PC-3 (cell line): ENCODE measurements around the gene ATP2B2. TPM values are rescaled to one million over a fixed set of nuclear protein-coding genes. Genes with fewer than 3 reads are reported as not detected.

Experiments used
- ATAC-seq: fragments of 200-7000 bp; cut with Tn5 transposase; 2 replicates; pipeline ENCODE4 v1.9.1; 2020; ENCODE audit warnings: mild to moderate bottlenecking, moderate library complexity
- BruUV-seq: library from RNA; stranded (reverse); fragments of 400-500 nt; replicated peaks from 2 replicates; lab custom pipeline; 2021; lab: Mats Ljungman, UMichigan
- CTCF ChIA-PET: fragments of 300-600 bp; sonication (Branson Sonifier 250); formaldehyde crosslinking; loops from one replicate; lab custom pipeline; 2022; ENCODE audit warnings: antibody characterized with exemption; lab: Charles Lee
- POLR2A ChIA-PET: fragments of 300-600 bp; sonication (Branson Sonifier 250); formaldehyde crosslinking; loops from one replicate; lab custom pipeline; 2022; ENCODE audit warnings: antibody characterized with exemption; ENCODE audit not compliant: unreplicated experiment; lab: Charles Lee
- DNase-seq: peaks from one replicate; pipeline ENCODE4 v3.0.0-alpha.2; 2015
- H2AFZ ChIP-seq: fragments of 300-600 bp; sonication (generic); 2 replicates; pipeline ENCODE4 v1.6.0; 2016; ENCODE audit warnings: antibody characterized with exemption, low read length
- H3F3A ChIP-seq: fragments of 300-600 bp; sonication (generic); one replicate; pipeline ENCODE4 v1.6.0; 2017; ENCODE audit warnings: antibody characterized with exemption, low read length, control low read depth, mild to moderate bottlenecking; ENCODE audit not compliant: unreplicated experiment
- H3K27ac ChIP-seq: fragments of 300-600 bp; sonication (generic); 2 replicates; pipeline ENCODE4 v1.5.1; 2016; ENCODE audit warnings: mild to moderate bottlenecking, low read length
- H3K27me3 ChIP-seq: fragments of 300-600 bp; sonication (generic); 2 replicates; pipeline ENCODE4 v1.6.1; 2016; ENCODE audit warnings: low read length, mixed read lengths
- H3K36me3 ChIP-seq: fragments of 300-600 bp; sonication (generic); 2 replicates; pipeline ENCODE4 v1.6.1; 2016; ENCODE audit warnings: low read depth, mixed run types, low read length, mixed read lengths
- H3K4me1 ChIP-seq: fragments of 300-600 bp; sonication (generic); 2 replicates; pipeline ENCODE4 v1.5.1; 2016; ENCODE audit warnings: low read length; ENCODE audit not compliant: insufficient read depth
- H3K4me2 ChIP-seq: fragments of 300-600 bp; sonication (generic); 2 replicates; pipeline ENCODE4 v1.6.0; 2016; ENCODE audit warnings: low read length
- H3K4me3 ChIP-seq: fragments of 300-600 bp; sonication (generic); 2 replicates; pipeline ENCODE4 v1.5.1; 2016; ENCODE audit warnings: mild to moderate bottlenecking, low read length, mixed read lengths
- H3K79me2 ChIP-seq: fragments of 300-600 bp; sonication (generic); 2 replicates; pipeline ENCODE4 v1.6.1; 2017; ENCODE audit warnings: low read length, mixed read lengths
- H3K9ac ChIP-seq: fragments of 300-600 bp; sonication (generic); 2 replicates; pipeline ENCODE4 v1.6.0; 2016; ENCODE audit warnings: mild to moderate bottlenecking, low read length
- H3K9me2 ChIP-seq: fragments of 300-600 bp; sonication (generic); replicated peaks from 2 replicates; pipeline ENCODE4 v1.6.1; 2016; ENCODE audit warnings: mixed run types, low read length, mixed read lengths
- H3K9me3 ChIP-seq: fragments of 300-600 bp; sonication (generic); 2 replicates; pipeline ENCODE4 v1.6.1; 2016; ENCODE audit warnings: low read length, mixed read lengths
- H4K20me1 ChIP-seq: fragments of 300-600 bp; sonication (generic); 2 replicates; pipeline ENCODE4 v1.6.1; 2016; ENCODE audit warnings: low read length, mixed read lengths
- EZH2 ChIP-seq: fragments of 300-600 bp; sonication (generic); IDR thresholded peaks from one replicate; pipeline ENCODE4 v1.6.1; 2017; ENCODE audit warnings: antibody characterized with exemption, mild to moderate bottlenecking, low read length; ENCODE audit not compliant: unreplicated experiment
- EZH2phosphoT487 ChIP-seq: fragments of 300-600 bp; sonication (generic); IDR thresholded peaks from 2 replicates; pipeline ENCODE4 v1.6.1; 2018; ENCODE audit warnings: mild to moderate bottlenecking, antibody characterized with exemption, low read length, borderline replicate concordance
- intact Hi-C: fragments of 100-400 bp; cut with micrococcal nuclease; formaldehyde crosslinking; loops from 2 replicates; pipeline ENCODE4 v1.9.0; 2023
- total RNA-seq: library from RNA; depleted of rRNA; stranded (reverse); fragments of >200 nt; gene quantifications from 2 replicates; pipeline ENCODE4 v1.2.3, GENCODE V29; 2014
- TF ChIP-seq, protein P1 (sequence below): fragments of 300-600 bp; sonication (generic); conservative IDR thresholded peaks from 2 replicates; pipeline ENCODE4 v1.5.1; 2017; ENCODE audit warnings: antibody characterized with exemption, low read depth, mild to moderate bottlenecking, low read length

The ATP2B2 gene
- total RNA-seq, 1 experiment from 2014 or later = not detected

DNA sequence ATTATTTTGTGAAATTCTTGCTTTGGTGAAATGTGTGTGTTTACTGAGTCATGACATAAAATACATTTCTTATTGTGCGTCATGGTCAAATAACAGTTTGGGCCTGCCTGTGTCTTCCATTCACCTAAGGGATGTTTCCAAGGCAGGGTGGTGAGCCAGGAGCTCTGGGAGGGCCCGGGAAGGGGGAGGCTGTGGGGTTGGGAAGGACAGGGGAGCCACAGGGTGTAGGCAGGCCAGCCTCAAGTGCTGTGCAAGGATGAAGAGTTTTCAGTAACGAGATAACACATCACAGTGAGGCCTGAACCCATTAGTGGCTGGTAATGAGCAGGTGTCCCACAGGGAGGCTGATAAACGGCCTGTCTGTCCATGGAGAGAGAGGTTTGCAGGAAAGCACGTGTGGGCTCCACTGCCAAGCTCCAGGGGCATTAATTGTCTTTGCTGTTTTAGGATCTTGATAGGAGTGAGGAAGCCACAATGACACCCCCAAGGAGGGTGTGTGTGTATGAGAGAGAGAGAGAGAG is 148.9 kb downstream of the ATP2B2 start:
- H3K36me3 ChIP-seq = no peaks in the 10 kb centered on the region
- ATAC-seq (peak; percentile 71), DNase-seq (peak; percentile 74)
- TSS peak; percentile 21 for BruUV-seq
- no peaks in the 10 kb centered on the region for H3K27me3 ChIP-seq
- no peak overlapping the region for H2AFZ ChIP-seq
- H3K9me2 ChIP-seq = no peaks in the 10 kb centered on the region
- H3K27ac ChIP-seq = peak overlapping the region; percentile 80
- no peaks in the 10 kb centered on the region for H3K79me2 ChIP-seq
- no peak for TF ChIP-seq EZH2
- no peak for TF ChIP-seq EZH2phosphoT487
- TF ChIP-seq, protein P1, sequence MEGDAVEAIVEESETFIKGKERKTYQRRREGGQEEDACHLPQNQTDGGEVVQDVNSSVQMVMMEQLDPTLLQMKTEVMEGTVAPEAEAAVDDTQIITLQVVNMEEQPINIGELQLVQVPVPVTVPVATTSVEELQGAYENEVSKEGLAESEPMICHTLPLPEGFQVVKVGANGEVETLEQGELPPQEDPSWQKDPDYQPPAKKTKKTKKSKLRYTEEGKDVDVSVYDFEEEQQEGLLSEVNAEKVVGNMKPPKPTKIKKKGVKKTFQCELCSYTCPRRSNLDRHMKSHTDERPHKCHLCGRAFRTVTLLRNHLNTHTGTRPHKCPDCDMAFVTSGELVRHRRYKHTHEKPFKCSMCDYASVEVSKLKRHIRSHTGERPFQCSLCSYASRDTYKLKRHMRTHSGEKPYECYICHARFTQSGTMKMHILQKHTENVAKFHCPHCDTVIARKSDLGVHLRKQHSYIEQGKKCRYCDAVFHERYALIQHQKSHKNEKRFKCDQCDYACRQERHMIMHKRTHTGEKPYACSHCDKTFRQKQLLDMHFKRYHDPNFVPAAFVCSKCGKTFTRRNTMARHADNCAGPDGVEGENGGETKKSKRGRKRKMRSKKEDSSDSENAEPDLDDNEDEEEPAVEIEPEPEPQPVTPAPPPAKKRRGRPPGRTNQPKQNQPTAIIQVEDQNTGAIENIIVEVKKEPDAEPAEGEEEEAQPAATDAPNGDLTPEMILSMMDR = no peak
- intact Hi-C loops = loop anchor here (1.0 kb wide), 1 partner anchor 10 kb away; no protein-coding TSS in a partner anchor
- ChIA-PET CTCF (no interaction called here), POLR2A (interaction anchor here (0.6 kb wide), 1 partner anchor 10 kb away, joined by 3 read pairs; no protein-coding TSS in a partner anchor)
- H3K4me2 ChIP-seq = peak overlapping the region; percentile 30
- H4K20me1 ChIP-seq = no peaks in the 10 kb centered on the region
- no peaks in the 10 kb centered on the region for H3F3A ChIP-seq
- H3K9me3 ChIP-seq = no peaks in the 10 kb centered on the region
- H3K9ac ChIP-seq = peak overlapping the region; percentile 49
- peaks cover 48% of the 10 kb centered on the region for H3K4me1 ChIP-seq
- no peak overlapping the region for H3K4me3 ChIP-seq

DNA sequence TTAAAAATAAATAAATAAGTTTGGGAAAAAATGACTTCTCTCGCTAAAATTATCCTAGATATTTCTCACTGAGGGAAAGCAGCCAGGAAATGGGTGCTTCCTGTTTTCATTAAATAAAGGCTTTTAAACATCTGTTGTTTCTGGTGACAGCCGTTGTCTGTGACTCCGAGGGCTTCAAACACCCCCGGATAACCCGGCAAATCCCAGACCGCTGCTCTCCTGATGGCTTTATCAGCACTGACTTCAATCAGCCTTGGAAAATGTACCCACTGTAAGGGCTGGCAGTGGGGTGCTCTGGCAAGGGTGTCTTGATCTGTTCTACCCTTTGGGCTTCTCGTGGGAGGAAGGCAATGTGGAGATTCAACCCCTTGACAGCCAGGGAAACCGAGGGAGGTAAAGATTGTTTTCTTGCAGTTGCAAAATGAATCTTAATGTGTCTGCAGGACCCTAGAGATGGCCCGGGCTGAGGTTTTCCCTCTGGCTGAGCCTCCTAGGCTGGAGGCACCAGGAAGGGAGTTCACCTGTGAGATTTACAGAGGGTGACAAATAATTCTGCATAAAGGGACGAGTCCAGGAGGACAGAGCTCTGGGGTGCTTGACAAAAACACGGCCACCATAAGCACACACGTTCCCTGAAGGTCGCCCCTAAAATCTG is 150.9 kb downstream of the ATP2B2 start:
- H3F3A ChIP-seq = no peaks in the 10 kb centered on the region
- intact Hi-C loops = no loop called here
- H3K4me1 ChIP-seq = peaks cover 48% of the 10 kb centered on the region
- no peak for ATAC-seq
- ChIA-PET CTCF (no interaction called here), POLR2A (no interaction called here)
- no TSS peak for BruUV-seq
- no peaks in the 10 kb centered on the region for H3K36me3 ChIP-seq
- no peak overlapping the region for H3K4me3 ChIP-seq
- no peaks in the 10 kb centered on the region for H3K9me2 ChIP-seq
- H3K9me3 ChIP-seq = no peaks in the 10 kb centered on the region
- TF ChIP-seq, protein P1 = no peak
- TF ChIP-seq EZH2phosphoT487 (no peak), EZH2 (no peak)
- DNase-seq = no peak
- no peaks in the 10 kb centered on the region for H3K79me2 ChIP-seq
- H2AFZ ChIP-seq = no peak overlapping the region
- H3K27me3 ChIP-seq = no peaks in the 10 kb centered on the region
- H4K20me1 ChIP-seq = no peaks in the 10 kb centered on the region
- H3K4me2 ChIP-seq = no peak overlapping the region
- H3K9ac ChIP-seq = no peak overlapping the region
- H3K27ac ChIP-seq = no peak overlapping the region
